T-helper 2 cell (primary cell): ENCODE measurements around the gene SNRPD3.

Source experiments
- DNase-seq, 5 experiments: peaks; one replicate each; pipeline versions ENCODE4 v3.0.0 to v3.0.0-alpha.2; 2012 to 2022

The SNRPD3 gene

DNA sequence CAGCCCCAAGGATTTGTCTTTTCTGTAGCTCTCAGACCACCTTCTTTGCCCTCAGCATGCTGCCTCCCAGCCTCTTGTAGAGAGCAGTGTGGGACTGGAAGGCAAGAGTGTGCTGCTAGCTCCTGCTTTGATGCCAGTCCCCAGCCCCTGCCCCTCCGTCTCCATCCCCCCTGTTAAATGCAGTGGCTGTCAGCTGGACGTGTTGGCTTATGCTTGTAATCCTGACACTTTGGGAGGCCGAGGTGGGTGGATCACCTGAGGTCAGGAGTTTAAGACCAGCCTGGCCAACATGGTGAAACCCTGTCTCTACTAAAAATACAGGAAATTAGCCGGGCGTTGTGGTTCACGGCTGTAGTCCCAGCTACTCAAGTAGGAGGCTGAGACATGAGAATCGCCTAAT is 15.5 kb downstream of the SNRPD3 start:
- DNase-seq: no peak

DNA sequence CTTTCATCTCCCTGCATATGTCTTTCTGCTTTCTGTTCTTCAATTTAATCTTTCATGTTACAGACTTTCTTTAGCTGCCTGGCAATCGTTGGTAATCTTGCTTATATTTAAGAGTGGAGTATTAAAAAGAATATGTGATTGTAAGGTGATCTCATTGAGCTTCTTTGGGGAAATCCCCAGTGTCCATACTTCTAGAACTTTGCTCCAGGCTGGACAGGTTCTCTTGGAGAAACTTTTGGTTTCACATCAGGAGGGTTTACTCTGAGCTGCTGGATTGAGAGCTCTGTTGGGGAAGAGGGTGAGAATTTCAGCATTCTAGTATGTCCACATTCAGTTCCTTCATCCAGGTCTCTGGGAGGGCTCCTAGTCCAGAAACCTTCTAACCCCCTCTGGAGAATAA is 21.0 kb downstream of the SNRPD3 start:
- no peak for DNase-seq

DNA sequence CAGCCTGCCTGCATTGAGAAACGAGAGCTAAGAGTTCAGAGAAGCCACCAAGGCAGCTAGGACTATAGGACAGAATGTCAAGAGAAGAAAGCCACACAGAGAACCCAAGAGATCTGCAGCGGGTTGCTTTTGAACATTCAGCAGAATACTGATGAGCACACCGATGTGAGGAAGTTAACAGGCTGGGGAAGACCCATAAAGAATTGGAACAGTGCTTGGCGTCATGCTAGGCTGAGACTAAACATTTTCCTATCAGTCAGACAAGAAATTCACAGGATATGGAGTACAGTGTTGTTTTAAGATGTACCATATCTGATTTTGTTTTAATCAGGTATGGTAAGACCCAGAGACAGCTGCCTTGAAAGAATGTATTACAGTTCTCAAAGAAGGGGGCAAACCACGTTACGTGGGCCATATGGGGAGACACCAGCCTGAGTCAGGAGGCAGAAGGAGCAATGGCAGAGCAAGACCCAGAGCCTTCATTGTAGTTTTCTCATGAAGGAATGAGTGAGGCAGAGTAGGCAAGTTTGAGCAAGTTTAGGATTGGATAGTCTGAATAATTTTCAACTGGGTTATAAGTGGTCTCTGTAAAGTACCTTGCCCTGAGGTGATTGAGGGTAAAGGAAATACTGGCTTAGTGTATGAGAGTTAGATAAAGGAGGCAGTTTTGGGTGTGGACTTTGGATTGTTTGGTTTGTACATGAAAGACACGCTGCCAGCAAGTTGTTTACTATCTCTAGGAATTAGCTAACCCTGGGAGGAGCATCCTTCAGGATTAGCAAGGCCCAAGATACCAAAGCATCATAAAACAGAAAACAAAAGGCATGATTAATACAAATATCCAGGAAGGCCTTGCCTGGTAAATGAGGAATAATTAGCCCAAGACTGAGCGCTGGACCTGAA is 22.8 kb downstream of the SNRPD3 start:
- DNase-seq: no peak

DNA sequence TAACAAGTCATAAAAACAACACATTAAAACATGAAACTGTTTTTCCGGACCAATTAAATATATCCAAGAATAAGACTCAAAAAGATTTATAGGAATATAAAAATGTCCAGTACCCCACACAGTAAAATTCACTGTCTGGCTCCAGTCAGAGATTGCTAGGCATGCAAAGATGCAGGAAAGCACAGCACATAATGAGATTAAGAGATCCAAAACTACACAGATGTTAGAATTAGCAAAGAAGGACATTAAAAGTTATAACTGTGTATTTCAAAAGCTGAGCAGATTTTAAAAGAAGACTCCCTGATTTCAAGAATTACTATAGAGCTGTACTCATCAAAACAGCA is 23.4 kb downstream of the SNRPD3 start:
- DNase-seq: no peak

- no peak for DNase-seq
Measured at GRCh38 chr22:24580276-24580675, 24.5 kb downstream of the SNRPD3 start.

DNA sequence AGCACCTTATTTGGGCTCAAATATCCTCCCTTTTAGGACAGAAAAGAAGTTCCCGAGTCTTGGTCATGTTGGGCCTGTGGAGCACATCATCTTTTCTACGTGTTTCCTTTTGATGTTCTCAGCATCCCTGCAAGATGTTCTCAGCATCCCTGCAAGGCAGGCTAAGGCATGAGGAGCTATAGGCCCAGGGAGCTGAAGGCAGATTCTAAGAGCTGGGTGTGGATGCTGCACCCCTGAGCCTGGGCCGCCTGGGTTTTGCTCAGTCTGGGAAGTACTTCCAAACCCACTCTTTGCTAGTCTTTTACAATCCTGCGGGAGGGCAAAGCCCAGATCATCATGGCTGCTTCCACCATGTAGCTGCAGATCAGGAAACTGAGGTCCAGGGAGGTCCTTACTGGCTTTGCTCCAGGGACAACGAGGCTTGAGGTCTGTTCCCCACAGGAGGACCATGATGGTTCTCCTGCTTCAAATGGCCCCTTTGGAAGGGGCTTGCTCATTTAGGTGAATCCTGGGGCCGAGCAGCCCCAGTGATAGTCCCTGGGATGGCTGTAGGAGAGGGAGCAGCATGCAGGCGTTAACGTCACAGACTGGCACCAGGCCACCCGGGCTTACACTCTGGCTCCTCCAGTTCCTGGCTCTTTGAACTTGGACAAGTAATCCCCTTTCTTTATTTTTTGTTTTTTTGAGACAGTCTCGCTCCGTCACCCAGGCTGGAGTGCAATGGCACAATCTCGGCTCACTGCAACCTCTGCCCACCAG is 26.4 kb downstream of the SNRPD3 start:
- no peak for DNase-seq

GRCh38 chr22:24583221-24584165 is 27.7 kb downstream of the SNRPD3 start:
- no peak for DNase-seq

DNA sequence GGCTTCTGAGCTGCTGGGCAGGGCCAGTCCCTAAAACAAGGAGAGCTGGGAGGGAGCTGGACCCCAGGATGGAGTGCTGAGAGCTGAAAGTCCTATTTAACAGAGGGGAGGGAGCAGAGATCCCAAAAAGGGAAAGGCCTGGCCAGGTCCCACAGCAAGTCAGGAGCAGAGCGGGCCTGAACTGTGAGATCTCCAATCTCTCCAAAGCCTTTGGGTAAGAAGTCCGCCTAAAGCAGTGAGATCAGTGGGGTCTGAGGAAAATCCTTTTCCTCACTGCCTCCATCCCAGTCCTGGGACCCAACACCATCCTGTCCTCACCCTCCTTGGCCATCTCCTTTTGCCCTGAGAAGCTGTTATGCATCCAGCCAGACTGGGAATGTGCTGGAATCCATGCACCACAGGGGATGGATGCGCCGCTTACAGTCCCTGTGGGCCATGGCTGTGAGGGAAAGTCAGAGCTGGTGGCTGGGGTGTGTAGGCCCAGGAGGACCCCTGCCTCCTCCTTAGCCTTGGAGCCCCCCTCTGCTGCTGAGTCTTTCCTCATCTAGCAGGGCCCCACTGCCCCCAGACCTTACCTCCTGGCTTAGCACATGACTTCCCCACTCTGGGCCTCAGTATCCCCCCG is 28.5 kb downstream of the SNRPD3 start:
- no peak for DNase-seq

DNA sequence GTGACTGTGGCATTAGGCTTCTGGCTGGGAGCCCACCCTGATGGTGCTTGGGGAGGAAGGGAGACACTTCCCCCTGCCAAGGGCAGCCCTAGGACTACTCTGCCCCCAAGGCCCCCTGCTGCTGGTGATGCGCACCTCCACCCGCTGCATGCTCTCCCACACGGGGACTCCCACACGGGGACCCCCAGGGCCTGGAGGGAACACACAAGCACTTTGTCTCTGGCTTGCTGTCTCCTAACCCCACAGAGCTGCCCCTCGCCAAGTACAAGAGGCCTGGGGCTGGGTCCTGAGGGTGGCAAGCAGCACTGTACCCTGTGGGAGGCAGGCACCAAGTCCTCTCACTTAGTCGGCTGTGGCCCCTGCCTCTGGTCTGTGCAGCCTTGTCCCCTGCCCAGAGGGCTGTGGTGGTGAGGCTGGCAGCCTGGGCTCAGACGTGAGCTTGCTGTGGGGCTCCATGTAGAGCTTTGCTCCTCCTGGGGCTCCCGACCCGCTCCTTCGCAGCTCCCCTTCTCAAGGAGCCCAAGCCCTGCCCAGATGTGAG is 29.1 kb downstream of the SNRPD3 start:
- no peak for DNase-seq

- no peak for DNase-seq
Measured at GRCh38 chr22:24585461-24585860, 29.7 kb downstream of the SNRPD3 start.

GRCh38 chr22:24585927-24586546 is 30.2 kb downstream of the SNRPD3 start:
- DNase-seq: no peak

GRCh38 chr22:24587251-24587650 is 31.5 kb downstream of the SNRPD3 start:
- no peak for DNase-seq

- no peak for DNase-seq
Measured at GRCh38 chr22:24587948-24588347, 32.1 kb downstream of the SNRPD3 start.

- DNase-seq: no peak
Measured at GRCh38 chr22:24588381-24588756, 32.6 kb downstream of the SNRPD3 start.

DNA sequence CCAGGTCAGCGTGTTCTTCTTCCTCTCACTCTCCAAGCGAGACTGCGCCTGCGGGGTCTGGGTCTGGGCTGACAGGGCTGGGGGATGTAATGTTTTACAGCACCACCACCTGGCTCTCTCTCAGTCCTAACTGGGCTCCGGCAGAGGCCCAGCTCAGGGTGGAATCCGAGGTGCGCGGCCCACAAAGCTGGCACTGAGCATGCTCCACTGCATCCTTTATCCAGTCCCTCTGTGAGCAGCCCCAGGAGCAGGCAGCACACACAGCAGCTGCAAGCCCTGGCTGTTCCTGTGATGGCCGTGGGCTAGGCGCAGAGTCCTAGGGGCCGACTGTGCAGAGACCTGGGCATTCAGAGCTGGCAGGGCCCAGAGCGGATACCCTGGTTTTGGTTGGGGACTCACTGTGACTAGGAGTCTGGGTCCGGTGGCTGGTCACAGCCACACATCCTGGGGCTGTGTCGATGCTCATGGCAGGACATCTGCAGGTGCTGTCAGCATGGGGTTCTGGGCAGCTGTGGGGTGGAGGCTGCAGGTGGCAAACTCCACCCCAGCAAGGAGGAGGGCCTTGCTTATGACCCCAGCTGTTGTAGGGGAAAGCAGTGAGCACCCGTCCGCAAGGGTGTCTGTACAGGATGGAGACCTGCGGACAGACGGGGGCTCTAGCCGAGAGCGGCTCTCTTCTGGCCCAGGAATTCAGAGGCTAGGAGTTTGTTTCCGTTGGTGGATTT is 33.1 kb downstream of the SNRPD3 start:
- no peak for DNase-seq

DNA sequence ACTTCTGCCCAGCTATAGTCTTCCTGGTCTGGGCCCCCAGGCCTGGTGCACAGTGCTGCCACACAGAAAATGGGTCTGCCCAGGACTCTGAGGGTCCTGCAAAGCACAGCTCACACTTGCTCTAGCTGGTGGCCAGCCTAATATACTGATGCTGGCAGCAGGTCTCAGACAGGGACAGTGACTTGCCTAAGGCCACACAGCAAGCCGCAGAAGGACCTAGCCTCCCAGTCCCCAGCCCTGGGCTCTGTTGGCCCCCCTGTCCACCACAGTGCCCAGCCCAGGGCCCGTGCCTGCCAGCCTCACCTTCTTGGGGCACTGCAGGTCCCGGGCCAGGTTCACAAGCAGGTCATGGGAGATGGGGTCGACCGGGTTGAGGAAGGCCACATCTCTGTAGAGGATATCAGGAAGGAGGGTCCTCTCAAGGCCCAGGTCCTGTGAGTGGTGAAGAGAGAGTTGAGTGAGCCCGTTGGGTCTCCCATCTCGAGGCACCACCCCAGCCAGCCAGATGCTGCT is 33.8 kb downstream of the SNRPD3 start:
- DNase-seq: no peak

- DNase-seq: no peak
Measured at GRCh38 chr22:24590596-24591173, 34.9 kb downstream of the SNRPD3 start.

DNA sequence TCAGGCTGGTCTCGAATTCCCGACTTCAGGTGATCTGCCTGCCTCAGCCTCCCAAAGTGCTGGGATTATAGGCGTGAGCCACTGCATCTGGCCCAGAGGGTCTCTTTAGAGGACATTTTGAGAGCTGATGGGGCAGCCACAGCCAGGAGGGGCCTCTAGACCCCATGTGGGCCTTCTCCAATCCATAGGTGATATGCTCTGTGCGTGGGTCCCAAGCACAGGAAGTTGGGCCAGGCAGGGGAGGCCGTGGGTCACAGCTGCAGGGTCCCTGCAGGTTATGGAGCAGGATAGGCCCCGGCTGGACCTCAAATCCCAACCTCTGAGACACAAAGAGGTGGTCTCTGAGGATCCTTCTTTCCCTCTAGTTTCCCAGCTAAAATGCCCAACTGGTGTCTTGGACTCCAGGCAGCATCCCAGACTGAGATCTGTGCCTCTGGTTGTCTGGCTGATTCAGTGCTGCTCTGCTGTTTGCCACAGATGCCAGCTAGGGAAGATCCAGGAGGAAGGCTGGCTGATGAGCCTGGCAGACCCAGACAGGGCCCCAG is 35.6 kb downstream of the SNRPD3 start:
- no peak for DNase-seq

- no peak for DNase-seq
Measured at GRCh38 chr22:24592058-24592850, 36.5 kb downstream of the SNRPD3 start.
